ENCODE data around the gene CPNE4.

The CPNE4 gene

GRCh38 chr3:131730581-131730980 lies 304.2 kb downstream of the CPNE4 start:
- no peak for DNase-seq

- DNase-seq = no peak
Observed at GRCh38 chr3:131729643-131730017, 305.2 kb downstream of the CPNE4 start.

- DNase-seq = no peak
Observed at GRCh38 chr3:131728898-131729642, 305.7 kb downstream of the CPNE4 start.

GRCh38 chr3:131725414-131725813 lies 309.4 kb downstream of the CPNE4 start:
- DNase-seq = no peak

DNA sequence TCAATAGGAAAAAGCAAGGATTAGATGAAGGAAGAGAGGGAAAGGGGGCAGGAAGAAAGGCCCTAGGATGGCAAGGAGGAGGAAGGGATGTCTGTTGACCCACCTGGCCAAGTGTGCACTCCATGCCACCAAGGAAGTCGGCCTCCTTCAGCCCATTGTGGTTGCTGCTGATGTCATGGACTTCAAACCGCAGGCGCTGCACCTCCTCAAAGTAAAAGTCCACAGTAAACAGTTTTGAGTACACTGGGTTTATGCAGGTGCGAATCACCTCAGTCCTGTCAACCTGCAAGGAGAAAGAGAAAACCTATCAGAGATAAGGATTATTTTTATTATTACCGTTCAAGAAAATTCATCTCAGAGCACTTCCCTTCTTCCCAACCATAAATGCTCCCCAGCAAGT lies 311.5 kb downstream of the CPNE4 start:
- DNase-seq = no peak

- no peak for DNase-seq
Observed at GRCh38 chr3:131717493-131717892, 317.3 kb downstream of the CPNE4 start.

DNA sequence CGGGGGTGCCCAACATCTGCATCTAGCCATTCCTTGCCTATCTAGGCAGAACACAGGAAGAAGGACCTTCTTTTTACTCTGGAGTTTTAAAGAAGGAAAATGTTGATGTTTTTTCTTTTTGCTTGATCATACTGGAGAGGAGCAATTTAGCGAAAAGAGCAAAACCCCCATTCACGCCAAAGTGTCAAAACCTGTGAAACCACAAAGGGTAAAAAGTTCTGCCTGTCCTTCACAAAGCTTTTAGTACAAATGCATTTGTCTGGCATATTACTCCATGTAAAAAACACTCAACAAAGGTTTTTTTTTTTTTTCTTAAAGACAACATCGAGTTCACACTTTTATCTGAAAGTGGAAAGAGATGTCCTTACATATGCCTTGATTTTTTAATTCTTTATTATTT lies 317.9 kb downstream of the CPNE4 start:
- no peak for DNase-seq

GRCh38 chr3:131716007-131716406 lies 318.8 kb downstream of the CPNE4 start:
- DNase-seq = no peak

- no peak for DNase-seq
Observed at GRCh38 chr3:131714585-131715220, 320.1 kb downstream of the CPNE4 start.

DNA sequence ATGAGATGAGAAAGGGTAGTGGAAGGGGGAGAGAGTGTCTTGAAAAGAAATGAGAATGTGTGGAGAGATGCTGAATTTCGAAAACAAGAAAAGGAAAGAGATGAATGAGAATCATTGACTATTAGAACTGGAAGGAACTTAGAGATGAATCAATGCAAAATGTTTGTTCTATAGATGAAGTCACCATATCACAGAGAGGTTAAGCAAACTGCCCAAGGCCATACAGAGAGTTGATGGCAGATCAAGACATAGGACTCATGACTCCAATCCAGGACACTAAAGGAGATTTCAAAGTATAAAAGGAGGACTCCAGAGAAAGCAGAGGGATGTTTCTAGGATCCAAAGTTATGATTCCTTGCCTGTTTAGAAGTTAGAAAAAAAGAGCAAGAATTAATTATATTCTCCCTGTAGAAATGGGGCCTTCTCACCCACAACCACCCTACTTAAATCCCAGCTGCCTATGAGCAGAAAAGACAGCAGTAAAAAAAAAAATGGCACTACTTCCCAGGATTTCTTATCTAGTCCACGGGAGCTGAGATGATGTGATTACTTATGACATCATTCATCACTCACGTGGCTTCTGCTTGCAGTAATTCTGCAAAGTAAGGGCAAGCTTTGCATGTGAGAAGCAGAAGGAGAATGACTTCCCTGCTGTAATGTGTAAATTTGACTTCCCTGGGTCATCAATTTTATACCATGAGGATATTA lies 321.2 kb downstream of the CPNE4 start:
- DNase-seq = no peak

DNA sequence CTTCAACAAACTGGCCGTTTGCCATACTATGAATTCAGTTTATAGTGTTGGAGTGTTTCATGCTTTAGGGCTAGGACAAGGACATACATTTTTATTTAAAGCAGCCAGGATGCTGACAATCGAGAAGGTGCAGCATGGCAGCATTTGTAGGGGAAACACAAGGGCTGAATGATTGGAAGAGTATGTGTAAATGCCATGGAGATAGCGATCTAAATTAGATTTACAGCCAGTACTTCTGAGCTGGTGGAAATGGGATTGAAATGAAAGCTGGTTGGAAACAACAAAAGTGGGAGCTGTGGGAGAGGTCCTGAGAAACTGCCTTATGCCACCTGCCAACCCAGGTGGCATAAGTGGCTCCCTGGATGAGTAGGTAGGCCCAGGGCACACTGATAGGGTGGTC lies 322.2 kb downstream of the CPNE4 start:
- DNase-seq = no peak

GRCh38 chr3:131711114-131711768 lies 323.6 kb downstream of the CPNE4 start:
- no peak for DNase-seq

GRCh38 chr3:131708241-131708640 lies 326.6 kb downstream of the CPNE4 start:
- DNase-seq = no peak

- DNase-seq = no peak
Observed at GRCh38 chr3:131705558-131706051, 329.2 kb downstream of the CPNE4 start.

GRCh38 chr3:131705099-131705498 lies 329.7 kb downstream of the CPNE4 start:
- no peak for DNase-seq

DNA sequence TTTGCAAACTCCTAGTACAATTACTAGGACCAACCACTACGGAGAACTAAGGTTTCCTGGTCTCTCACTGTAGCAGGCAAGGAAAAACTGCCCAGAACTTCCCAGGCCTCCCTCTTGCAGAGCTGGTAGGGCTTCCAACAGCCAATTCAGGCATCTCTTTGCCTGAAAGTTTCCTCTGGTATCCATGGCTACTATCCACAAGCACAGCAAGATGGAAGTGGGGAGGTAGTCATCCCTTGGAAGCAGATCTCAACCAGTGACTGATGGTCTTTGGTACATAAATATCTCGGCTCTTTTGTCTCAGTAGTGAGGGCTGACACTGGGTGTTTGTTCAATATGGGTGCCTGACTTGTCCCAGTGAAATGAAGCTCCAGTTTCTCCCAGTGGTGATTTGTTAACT lies 330.7 kb downstream of the CPNE4 start:
- DNase-seq = no peak

GRCh38 chr3:131702146-131702545 lies 332.7 kb downstream of the CPNE4 start:
- DNase-seq = no peak

DNA sequence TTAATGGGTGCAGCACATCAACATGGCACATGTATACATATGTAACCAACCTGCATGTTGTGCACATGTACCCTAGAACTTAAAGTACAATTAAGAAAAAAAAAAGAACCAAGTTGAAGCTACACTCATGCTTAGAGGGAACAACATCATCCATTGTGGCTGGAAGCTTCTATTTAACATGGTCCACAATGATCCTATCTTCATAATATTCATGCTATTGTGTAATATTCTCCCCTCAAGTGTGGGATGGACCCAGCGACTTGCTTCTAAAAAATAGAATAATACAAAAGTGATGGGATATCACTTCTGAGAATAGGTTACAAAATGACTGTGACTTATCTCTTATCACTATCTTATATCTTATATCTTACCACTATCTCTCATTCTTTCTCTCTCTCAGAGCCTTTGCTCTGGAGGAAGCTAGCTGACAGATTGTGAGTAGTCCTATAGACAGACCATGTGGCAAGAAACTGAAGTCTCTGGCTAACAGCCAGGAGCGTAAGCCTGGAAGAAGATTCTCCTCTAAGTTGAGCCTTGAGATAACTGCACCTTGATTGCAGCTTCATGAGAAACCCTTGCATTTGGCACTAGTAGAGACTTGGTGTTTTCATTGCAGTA lies 333.6 kb downstream of the CPNE4 start:
- DNase-seq = no peak

- DNase-seq = no peak
Observed at GRCh38 chr3:131699001-131699400, 335.8 kb downstream of the CPNE4 start.

- DNase-seq = no peak
Observed at GRCh38 chr3:131694376-131694775, 340.4 kb downstream of the CPNE4 start.

DNA sequence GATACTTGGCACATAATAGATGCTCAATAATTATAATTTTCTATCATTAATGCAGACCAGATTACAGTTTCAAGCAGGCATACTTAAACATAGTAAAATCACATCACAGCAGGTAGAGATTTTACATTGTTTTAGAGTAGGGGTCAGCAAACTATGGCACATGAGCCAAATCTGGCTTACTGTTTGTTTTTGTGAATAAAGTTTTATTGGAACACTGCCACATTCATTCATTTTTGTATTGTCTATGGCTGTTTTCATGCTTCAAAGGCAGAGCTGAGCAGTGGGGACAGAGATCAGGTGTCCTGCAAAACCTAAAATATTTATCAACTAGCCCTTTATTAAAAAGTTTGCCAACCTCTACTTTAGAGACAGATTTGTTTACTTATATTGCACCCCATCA lies 342.5 kb downstream of the CPNE4 start:
- DNase-seq = no peak

DNA sequence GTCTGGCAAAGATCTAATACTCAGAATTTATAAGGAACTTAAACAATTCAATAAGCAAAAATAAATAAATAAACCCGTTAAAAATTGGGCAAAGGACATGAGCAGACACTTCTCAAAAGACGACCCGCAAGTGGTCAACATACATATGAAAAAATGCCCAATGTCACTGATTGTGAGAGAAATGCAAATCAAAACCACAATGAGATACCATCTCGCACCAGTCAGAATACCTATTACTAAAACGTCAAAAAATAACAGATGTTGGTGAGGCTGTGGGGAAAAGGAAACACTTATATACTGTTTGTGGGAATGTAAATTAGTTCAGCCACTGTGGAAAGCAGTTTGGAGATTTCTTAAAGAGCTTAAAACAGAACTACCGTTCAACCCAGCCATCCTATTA lies 344.0 kb downstream of the CPNE4 start:
- DNase-seq = no peak

DNA sequence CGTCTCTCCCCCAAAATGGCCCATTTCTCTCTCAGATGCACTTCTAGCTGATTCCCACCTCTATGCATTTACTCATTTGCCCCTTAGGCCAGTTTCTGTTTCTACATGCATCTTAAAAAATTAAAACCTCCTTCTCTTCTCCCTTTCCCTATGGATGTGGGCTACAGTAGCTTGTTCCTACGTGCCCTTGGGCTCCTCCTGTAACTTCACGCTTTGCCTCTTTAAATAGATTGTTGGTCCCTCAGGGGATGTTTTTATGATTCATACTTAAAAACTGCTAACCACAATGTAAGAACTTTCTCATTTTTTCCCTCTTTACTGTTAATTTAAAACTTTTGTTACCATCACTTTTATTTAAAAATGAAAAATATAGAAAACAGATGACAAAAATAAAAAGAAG lies 346.4 kb downstream of the CPNE4 start:
- no peak for DNase-seq

All from NCI-H345 (cell line).